T follicular helper cell (primary cell): ENCODE measurements around the gene CCDC87.
"Not testable (repeated sequence)": the region's sequence is repeated elsewhere in the genome, so short reads cannot be mapped to it uniquely, and the experiment has no call there.

Experiments used
- DNase-seq: peaks from one replicate; pipeline ENCODE4 v3.0.0-alpha.2; 2020; ENCODE audit warnings: low read depth

CCDC87 gene

GRCh38 chr11:66616379-66617154 is 23.7 kb upstream of the CCDC87 start, which contains the start of gene RBM14:
TSS of gene RBM14 (plus strand) at chr11:66616630. CDS start at chr11:66616721, 91 bp downstream.
- peak; percentile 98 for DNase-seq

DNA sequence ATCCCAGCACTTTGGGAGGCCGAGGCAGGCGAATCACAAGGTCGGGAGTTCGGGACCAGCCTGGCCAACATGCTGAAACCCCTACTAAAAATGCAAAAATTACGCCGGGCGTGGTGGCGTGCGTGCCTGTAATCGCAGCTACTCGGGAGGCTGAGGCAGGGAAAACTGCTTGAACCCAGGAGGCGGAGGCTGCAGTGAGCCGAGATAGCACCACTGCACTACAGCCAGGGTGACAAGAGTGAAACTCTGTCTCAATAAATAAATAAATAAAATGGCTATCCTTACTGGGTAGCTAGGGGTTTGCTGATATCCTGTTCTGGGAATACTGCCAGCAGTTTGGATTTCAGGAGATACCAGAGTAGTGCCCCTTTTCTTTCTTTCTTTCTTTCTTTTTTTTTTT is 21.2 kb upstream of the CCDC87 start:
- no peak for DNase-seq

DNA sequence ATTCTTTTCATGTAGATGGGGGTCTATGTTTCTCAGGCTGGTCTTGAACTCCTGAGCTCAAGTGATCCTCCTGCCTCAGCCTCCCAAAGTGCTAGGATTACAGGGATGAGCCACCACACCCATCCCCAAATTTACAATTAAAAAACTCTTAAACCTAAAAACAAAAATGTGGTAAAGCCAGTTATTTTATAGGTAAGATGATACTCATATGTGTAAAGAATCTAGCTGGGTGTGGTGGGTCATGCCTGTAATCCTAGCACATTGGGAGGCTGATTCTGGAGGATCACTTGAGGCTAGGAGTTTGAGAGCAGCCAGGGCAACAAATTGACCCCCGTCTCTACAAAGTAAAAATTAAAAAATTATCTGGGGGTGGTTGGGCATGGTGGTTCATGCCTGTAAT is 19.6 kb upstream of the CCDC87 start:
- no peak for DNase-seq

- DNase-seq, result no peak
These were observed 17.1 kb upstream of the CCDC87 start for GRCh38 chr11:66609721-66610617.

DNA sequence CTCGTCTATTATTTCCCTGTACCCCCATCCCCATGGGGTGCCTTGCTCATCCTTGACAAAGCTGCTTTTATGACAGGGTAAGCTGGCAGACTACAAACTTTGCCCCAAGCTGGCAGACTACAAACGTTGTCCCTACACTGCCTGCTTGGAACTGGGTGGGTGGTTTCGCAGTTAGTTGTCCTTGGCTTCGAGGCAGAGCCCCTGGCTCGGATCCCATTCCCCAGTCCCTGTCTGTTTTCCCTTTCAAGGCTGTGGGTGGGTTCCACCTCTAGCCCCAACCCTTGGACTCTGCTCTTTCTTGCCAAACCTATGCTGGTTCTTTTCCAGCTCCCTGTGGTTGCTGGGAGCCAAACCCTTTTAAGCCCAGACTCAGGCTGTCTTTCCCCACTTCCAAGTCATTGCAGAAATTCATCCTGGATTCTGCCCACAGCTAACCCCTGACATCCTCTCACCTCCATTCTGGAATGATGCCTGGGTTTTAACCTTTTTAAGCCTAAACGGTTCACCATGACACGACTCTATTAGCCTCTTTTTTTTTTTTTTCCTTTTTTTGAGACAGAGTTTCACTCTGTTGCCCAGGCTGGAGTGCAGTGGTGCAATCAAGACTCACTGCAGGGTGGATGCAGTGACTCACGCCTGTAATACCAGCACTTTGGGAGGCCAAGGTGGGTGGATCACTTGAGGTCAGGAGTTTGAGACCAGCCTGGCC is 14.4 kb upstream of the CCDC87 start:
- no peak for DNase-seq

- not testable (repeated sequence) for DNase-seq
These were observed 13.7 kb upstream of the CCDC87 start for GRCh38 chr11:66606608-66607007.

DNA sequence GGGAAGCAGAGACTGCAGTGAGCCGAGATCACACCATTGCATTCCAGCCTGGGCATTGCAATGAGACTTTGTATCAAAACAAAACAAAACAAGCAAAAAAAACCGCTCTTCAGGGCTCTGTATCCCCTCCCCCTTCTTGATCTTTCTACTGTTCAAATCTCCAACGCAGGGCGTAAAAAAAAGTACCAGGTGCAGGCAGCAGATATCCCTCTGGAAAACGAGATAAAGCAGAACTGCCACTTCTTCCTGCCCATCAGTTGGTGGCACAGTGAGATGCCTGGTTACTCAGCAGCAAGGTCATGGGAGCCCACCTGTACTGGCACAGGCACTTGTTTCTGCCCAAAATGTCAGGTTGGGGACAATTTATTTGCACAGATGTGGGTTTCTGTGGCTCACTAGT is 11.3 kb upstream of the CCDC87 start:
- no peak for DNase-seq

DNA sequence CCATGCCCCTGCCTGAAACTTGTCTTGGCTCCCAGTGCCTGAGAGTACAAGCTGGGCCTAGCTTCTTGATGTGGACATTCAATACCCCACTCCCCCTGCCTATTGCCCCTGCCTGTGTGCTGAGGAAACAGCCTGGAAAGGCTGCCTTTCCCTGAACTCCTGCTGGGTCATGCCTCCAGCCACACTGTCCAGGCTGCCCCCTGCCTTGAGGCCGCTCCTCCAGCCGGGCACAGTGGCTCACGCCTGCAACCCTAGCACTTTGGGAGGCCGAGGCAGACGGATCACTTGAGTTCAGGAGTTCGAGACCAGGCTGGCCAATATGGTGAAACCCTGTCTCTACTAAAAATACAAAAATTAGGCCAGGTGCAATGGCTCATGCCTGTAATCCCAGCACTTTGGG is 10.2 kb upstream of the CCDC87 start:
- DNase-seq, result no peak

GRCh38 chr11:66600631-66601233 is 7.9 kb upstream of the CCDC87 start:
- no peak for DNase-seq

- no peak for DNase-seq
These were observed 7.4 kb upstream of the CCDC87 start for GRCh38 chr11:66600219-66600618.

- DNase-seq, result no peak
These were observed 6.1 kb upstream of the CCDC87 start for GRCh38 chr11:66598993-66599392.

DNA sequence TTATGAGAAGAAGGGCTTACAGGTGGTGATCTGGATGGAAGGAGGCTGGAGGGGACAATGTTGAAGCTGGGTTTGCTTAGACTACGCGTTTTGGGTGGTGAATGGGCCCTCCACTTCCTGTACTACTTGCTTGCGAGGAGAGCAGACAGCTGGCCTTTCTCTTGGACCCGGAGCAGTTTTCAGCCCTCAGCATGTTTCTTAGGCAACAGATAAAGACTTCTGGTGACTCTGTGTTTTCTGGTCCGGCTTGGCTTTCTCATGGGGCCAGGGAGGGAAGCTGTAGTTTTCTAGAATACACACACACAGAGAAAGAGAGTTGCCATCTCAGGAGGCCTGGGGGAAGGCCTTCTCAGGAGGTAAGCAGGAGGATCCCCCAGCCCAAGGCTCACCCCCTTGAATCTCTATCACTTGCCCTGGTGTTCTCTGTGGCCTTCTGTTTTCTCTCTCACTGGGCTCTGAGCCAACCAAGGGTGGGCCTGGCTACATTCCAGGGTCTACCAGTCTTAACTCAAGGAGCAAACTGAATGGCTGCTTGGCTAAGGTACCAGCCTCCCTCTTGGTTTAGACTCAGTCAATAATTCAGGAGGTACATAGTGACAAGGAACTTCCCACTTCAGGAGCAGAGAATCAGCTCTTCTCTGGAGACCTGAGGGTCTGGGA is 2.5 kb upstream of the CCDC87 start:
- DNase-seq, result no peak

DNA sequence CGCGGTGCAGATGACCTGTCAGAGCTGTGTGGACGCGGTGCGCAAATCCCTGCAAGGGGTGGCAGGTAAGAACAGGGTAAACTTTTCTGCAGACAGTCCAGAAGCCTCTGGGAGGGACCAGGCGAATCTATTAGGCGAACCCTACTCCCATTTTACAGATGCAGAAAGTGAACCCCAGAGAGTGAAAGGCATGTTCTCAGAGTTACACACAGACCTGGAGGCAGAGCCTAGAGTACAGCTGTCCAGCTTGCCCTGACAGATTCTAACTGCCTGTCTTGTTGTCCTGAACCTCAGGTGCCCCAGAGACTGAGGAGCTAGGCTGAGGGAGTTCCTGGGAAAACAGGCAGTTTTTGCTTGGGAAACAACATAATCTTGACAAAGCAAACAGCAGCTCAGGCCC is 787 bp upstream of the CCDC87 start:
- DNase-seq, result no peak

DNA sequence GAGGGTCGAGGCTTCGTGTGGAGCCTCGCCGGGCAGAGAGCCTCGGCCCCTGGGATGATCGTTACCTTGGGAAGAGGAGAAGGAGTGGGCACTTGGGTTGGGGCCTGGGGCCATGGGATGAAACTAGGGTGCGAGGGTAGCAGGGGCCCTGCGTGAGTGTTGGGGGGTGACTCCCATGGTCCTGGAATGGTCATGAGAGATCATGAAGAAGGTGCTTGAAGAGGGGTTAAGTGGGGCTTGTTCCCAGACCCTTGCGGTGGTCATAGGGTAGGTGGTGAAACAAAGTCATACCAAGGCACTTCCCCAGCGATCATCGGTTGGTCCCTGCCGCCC is 406 bp upstream of the CCDC87 start:
- no peak for DNase-seq

DNA sequence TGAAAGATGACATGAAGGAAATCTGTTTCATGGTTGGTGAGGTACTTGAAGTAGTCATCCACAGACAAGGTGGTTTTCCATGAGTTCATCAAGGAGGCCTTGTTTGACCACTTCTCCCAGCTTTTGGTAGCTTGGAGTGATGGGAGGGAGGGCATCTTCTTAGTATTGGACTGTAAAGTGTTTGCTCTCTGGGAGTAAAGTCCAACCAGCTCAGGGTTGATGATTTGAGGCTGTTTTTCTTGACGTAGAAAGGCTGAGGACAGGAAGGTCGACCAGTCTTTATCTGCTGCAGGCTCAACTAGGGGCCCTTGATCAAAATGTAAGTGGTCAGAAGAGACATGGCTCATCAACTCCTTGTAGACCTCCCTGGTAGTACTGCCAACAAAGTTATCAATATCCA is 1.7 kb downstream of the CCDC87 start:
- no peak for DNase-seq

- no peak for DNase-seq
These were observed 2.7 kb downstream of the CCDC87 start for GRCh38 chr11:66589996-66590675.

DNA sequence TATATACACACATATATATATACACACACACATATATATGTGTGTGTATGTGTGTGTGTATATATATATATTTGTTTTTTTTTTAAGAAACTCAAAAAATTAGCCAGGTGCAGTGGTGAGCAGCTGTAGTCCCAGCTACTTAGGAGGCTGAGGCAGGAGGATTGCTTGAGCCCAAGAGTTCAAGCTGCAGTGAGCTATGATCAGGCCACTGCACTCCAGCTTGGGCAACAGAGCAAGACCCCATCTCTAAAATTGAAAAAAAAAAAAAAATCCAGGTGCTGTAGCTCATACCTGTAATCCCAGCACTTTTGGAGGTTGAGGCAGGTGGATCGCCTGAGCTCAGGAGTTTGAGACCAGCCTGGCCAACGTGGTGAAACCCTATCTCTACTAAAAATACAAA is 3.5 kb downstream of the CCDC87 start:
- DNase-seq, result not testable (repeated sequence)

- no peak for DNase-seq
These were observed 6.7 kb downstream of the CCDC87 start for GRCh38 chr11:66586136-66586535.

DNA sequence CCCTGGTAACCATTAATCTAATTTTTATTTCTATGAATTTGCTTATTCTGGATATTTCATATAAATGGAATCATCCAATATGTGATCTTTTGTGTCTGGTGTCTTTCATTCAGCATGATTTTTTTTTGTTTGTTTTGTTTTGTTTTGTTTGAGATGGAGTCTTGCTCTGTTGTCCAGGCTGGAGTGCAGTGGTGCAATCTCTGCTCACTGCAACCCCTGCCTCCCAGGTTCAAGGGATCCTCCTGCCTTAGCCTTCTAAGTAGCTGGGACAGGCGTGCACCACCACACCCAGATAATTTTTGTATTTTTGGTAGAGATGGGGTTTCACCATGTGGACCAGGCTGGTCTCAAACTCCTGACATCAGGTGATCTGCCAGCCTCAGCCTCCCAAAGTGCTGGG is 7.4 kb downstream of the CCDC87 start:
- not testable (repeated sequence) for DNase-seq

- not testable (repeated sequence) for DNase-seq
These were observed 10.2 kb downstream of the CCDC87 start for GRCh38 chr11:66582565-66583147.

DNA sequence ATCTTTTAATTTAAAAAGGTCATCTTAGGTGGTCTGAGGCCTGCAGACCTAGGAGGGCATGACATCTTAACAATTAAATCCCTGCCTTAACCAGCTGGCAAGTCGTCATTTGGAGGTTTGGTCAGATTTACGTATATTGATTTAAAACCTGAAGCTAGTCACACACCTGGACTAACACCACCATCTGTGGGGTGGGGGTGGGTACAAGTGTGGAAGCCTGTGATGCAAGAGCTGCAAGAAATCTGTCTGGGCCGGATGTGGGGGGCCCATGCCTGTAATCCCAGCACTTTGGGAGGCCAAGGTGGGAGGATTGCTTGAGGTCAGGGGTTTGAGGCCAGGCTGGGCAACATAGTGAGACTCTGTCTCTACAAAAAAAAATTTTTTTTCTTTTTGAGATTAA is 11.6 kb downstream of the CCDC87 start:
- DNase-seq, result no peak
